Measurements from ENCODE around the gene CAP1.
A peak's percentile ranks its signal among the peaks of the same experiment; 100 is the strongest.

Gene CAP1

DNA sequence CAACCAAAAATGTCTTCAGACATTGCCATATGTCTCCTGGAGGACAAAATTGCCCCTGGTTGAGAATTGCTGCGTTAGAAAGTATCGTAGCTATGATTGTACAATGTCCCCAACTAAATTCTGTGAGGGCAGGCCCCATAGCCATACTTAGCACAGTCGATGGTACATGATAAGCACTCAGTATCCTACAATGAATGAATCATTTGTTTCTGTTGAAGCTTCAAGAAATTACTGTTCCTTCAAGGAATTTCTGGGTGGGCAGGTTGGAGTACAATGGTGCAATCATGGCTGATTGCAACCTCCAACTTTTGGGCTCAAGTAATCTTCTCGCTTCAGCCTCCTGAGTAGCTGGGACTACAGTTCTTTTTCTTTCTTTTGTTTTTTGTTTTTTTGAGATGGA lies 4.7 kb downstream of the CAP1 start:
- H3K27me3 Mint-ChIP-seq (ENCODE audit: low read depth): no peaks in the 10 kb centered on the region
- H3K4me3 Mint-ChIP-seq: peak overlapping the region in 1 of 3 experiments; percentile 23
- no peaks in the 10 kb centered on the region for H3K9me3 Mint-ChIP-seq
- peaks cover 27% of the 10 kb centered on the region for H3K4me1 Mint-ChIP-seq
- H3K36me3 Mint-ChIP-seq (ENCODE audit: low read depth): peaks cover 14% of the 10 kb centered on the region
- H3K27ac Mint-ChIP-seq: no peak overlapping the region
- TF ChIP-seq, protein P1, sequence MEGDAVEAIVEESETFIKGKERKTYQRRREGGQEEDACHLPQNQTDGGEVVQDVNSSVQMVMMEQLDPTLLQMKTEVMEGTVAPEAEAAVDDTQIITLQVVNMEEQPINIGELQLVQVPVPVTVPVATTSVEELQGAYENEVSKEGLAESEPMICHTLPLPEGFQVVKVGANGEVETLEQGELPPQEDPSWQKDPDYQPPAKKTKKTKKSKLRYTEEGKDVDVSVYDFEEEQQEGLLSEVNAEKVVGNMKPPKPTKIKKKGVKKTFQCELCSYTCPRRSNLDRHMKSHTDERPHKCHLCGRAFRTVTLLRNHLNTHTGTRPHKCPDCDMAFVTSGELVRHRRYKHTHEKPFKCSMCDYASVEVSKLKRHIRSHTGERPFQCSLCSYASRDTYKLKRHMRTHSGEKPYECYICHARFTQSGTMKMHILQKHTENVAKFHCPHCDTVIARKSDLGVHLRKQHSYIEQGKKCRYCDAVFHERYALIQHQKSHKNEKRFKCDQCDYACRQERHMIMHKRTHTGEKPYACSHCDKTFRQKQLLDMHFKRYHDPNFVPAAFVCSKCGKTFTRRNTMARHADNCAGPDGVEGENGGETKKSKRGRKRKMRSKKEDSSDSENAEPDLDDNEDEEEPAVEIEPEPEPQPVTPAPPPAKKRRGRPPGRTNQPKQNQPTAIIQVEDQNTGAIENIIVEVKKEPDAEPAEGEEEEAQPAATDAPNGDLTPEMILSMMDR (IDR thresholded peaks at IDR 0.05; ENCODE audit: unreplicated experiment in 3 of 3): no peak

DNA sequence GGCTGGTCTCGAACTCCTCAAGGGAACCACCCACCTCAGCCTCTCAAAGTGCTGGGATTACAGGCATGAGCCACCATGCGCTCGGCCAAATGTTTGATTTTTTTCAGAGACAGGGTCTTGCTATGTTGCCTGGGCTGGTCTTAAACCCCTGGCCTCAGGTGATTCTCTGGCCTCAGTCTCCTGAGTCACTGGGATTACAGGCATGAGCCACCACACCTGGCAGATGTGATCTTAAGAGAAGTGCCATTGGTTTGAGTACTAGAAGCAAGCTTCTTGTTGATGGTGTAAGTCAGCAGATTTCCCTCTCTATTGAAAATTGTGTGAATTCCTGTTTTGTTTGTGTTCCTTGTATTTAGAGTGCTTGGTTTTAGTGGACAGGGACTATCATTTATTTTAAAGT lies 5.2 kb downstream of the CAP1 start:
- peaks cover 17% of the 10 kb centered on the region for H3K36me3 Mint-ChIP-seq (ENCODE audit: low read depth)
- TF ChIP-seq, protein P1 (IDR thresholded peaks at IDR 0.05; ENCODE audit: unreplicated experiment in 3 of 3): no peak
- H3K27ac Mint-ChIP-seq: no peak overlapping the region
- H3K27me3 Mint-ChIP-seq (ENCODE audit: low read depth): no peaks in the 10 kb centered on the region
- H3K4me1 Mint-ChIP-seq: peaks cover 23% of the 10 kb centered on the region
- H3K9me3 Mint-ChIP-seq: no peaks in the 10 kb centered on the region
- no peak overlapping the region for H3K4me3 Mint-ChIP-seq

DNA sequence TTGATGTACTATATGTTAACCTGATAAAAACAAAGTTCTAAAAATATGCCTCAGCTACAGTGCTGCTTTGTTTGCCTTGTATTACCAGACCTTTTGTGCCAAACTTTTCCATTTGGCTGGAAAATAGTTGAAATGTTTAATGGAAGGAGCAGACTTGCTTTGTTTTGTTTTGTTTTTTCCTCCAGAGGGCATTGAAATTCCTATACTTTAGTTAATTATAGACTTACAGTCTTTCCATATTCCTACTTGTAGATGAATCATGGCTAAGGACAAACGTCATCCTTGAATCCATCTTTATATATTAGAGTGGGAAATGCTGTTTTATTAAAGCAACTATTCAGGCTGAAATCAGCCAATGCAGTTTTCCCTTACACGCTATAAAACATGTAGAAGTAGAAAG lies 6.7 kb downstream of the CAP1 start:
- H3K9me3 Mint-ChIP-seq: no peaks in the 10 kb centered on the region
- peaks cover 11% of the 10 kb centered on the region for H3K4me1 Mint-ChIP-seq
- H3K36me3 Mint-ChIP-seq (ENCODE audit: low read depth): peaks cover 19% of the 10 kb centered on the region
- H3K27ac Mint-ChIP-seq: no peak overlapping the region
- no peaks in the 10 kb centered on the region for H3K27me3 Mint-ChIP-seq (ENCODE audit: low read depth)
- TF ChIP-seq, protein P1 (IDR thresholded peaks at IDR 0.05; ENCODE audit: unreplicated experiment in 3 of 3): no peak
- H3K4me3 Mint-ChIP-seq: no peak overlapping the region

DNA sequence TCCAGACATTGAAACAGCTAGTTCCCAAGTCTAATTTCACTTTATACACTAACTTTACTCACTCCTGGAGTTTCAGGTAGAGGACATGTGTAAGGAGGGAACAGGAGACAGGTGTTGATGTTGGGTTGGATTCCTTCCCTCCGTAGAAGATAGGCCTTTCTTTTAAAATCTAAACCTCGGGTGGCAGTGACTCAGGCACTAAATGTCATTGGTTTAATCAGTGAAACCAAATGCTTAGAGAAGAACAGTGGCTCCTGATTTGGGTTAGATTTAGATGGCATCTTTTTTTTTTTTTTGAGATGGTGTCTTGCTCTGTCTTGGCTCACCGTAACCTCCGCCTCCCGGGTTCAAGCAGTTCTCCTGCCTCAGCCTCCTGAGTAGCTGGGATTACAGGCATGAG lies 7.2 kb downstream of the CAP1 start:
- TF ChIP-seq, protein P1 (IDR thresholded peaks at IDR 0.05; ENCODE audit: unreplicated experiment in 3 of 3): no peak
- Mint-ChIP-seq H3K27ac (no peak overlapping the region), H3K27me3 (ENCODE audit: low read depth) (no peaks in the 10 kb centered on the region), H3K9me3 (no peaks in the 10 kb centered on the region), H3K4me3 (no peak overlapping the region), H3K36me3 (ENCODE audit: low read depth) (peaks cover 14% of the 10 kb centered on the region), H3K4me1 (peaks cover 6% of the 10 kb centered on the region)

DNA sequence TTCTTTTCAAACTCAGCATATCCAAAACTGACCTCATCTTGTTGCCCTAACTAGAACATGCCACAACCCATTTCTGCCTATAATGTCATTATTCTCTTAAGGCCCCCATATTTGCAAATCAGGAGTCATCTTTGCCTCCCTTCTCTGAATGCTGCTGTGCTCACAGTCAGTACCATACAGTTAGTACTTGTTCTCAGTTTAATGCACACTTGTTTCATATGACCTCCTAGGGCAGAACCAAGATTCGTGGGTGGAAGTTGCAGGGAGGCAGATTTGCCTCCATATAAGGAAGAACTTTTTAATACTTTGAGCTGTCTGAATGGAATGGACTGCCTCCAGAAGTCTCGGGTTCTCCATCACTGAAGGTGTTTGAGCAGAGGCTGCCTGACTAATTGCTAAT lies 9.2 kb downstream of the CAP1 start:
- Mint-ChIP-seq H3K4me3 (no peak overlapping the region), H3K27me3 (ENCODE audit: low read depth) (no peaks in the 10 kb centered on the region), H3K4me1 (peaks cover 4% of the 10 kb centered on the region), H3K36me3 (ENCODE audit: low read depth) (peaks cover 11% of the 10 kb centered on the region), H3K9me3 (no peaks in the 10 kb centered on the region), H3K27ac (peak overlapping the region in 1 of 3 experiments; percentile 14)
- TF ChIP-seq, protein P1 (IDR thresholded peaks at IDR 0.05; ENCODE audit: unreplicated experiment in 3 of 3): no peak

DNA sequence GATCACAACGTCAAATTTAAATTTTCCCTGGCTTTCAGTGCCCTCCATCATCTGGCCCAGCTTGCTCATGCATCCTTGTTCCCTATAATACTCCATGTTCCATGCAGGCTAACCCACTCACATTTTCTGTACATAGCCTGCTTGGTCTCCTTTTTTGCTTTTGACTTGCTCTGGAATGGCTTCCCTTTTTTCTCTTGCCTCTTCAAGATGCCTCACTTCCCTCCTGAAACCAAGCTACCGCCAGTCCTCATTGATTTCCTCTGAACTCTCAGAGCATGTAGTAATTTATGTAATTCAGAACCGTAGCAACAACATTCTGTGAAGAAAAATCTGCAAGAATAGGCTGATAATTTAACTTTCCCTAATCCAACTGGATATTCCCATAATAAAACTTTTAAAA lies 10.3 kb downstream of the CAP1 start:
- H3K9me3 Mint-ChIP-seq: no peaks in the 10 kb centered on the region
- TF ChIP-seq, protein P1 (IDR thresholded peaks at IDR 0.05; ENCODE audit: unreplicated experiment in 3 of 3): no peak
- peaks cover 11% of the 10 kb centered on the region for H3K36me3 Mint-ChIP-seq (ENCODE audit: low read depth)
- H3K27me3 Mint-ChIP-seq (ENCODE audit: low read depth): no peaks in the 10 kb centered on the region
- H3K4me1 Mint-ChIP-seq: peaks cover 4% of the 10 kb centered on the region
- H3K27ac Mint-ChIP-seq: no peak overlapping the region
- H3K4me3 Mint-ChIP-seq: no peak overlapping the region
